Transverse colon (tissue), 4 donors: Measurements from ENCODE around the gene HOXC13. TPM values are rescaled to one million over a fixed set of nuclear protein-coding genes. Genes with fewer than 3 reads are reported as not detected.

Experiments used
- DNase-seq: peaks from one replicate; pipeline ENCODE4 v3.0.0-alpha.2; 2019
- H3K27ac ChIP-seq, 4 donors: fragments of 200-600 bp; sonication (generic); 2 replicates each; pipeline ENCODE4 v1.5.1; 2016 to 2018; ENCODE audit warnings: inconsistent platforms in 4 of 4
- H3K27me3 ChIP-seq: fragments of 200-600 bp; sonication (generic); 2 replicates; pipeline ENCODE4 v1.5.1; 2017; ENCODE audit warnings: inconsistent platforms
- H3K36me3 ChIP-seq, 4 donors: fragments of 200-600 bp; sonication (generic); 2 replicates each; pipeline ENCODE4 v1.5.1; 2017 to 2019; ENCODE audit warnings: inconsistent platforms in 4 of 4
- H3K4me1 ChIP-seq, 4 donors: fragments of 200-600 bp; sonication (generic); 2 replicates each; pipeline ENCODE4 v1.5.1; 2017 to 2020; ENCODE audit warnings: inconsistent platforms in 4 of 4
- H3K4me3 ChIP-seq, 4 donors: fragments of 200-600 bp; sonication (generic); 1 replicate in 1 of 4; 2 replicates in 3 of 4; pipeline versions ENCODE4 v1.5.1 to v1.6.1; 2017 to 2019; ENCODE audit warnings: inconsistent platforms in 4 of 4
- H3K9me3 ChIP-seq, 2 donors: fragments of 200-600 bp; sonication (generic); 2 replicates each; pipeline ENCODE4 v1.5.1; 2017 to 2019; ENCODE audit warnings: inconsistent platforms in 2 of 2
- EP300 ChIP-seq: sonication (generic); formaldehyde crosslinking; IDR thresholded peaks from one replicate; pipeline ENCODE4 v1.6.1; 2017; ENCODE audit warnings: antibody characterized with exemption, low read depth
- POLR2A ChIP-seq: fragments of 450-650 bp; IDR thresholded peaks from one replicate; pipeline ENCODE4 v1.6.1; 2016; ENCODE audit warnings: antibody characterized with exemption, mild to moderate bottlenecking, moderate library complexity
- POLR2AphosphoS5 ChIP-seq, 3 donors: sonication (generic); formaldehyde crosslinking; IDR thresholded peaks; one replicate each; pipeline ENCODE4 v1.6.1; 2016; ENCODE audit warnings: antibody characterized with exemption in 3 of 3
- WGBS, 2 donors: methylation state at CpG; one replicate each; pipeline ENCODE4 v1.1.5; 2018; ENCODE audit warnings: low coverage in 1 of 2; 5-methylcytosine and 5-hydroxymethylcytosine counted together
- in situ Hi-C, 4 donors: fragments of 200-750 bp; cut with MboI; loops; one replicate each; pipeline versions ENCODE4 v1.15.0 to v1.15.1; 2017; ENCODE audit warnings: low sequenced_read_pairs in 3 of 4, low pct_ligation_motif_present in 1 of 4, low pct_unique_long_range_greater_than_20kb in 1 of 4
- intact Hi-C: fragments of 100-400 bp; cut with DNase I; formaldehyde crosslinking; loops from one replicate; pipeline ENCODE4 v1.15.1; 2023; ENCODE audit warnings: low total_unique reads
- total RNA-seq, 4 donors: library from RNA; depleted of rRNA; stranded (reverse); fragments of >200 nt; gene quantifications; one replicate each; pipeline ENCODE4 v1.1.0, GENCODE V29; 2016
- TF ChIP-seq, protein P1 (sequence below), 5 experiments: fragments of 200-600 bp in 3 of 5; fragments of 450-650 bp in 2 of 5; sonication (generic) in 3 of 5; IDR thresholded peaks; 1 replicate in 2 of 5; 2 replicates in 3 of 5; pipeline ENCODE4 v1.5.1; 2016 to 2017; ENCODE audit warnings: antibody characterized with exemption in 5 of 5, inconsistent platforms in 3 of 5, mild to moderate bottlenecking in 2 of 5, moderate library complexity in 1 of 5

The HOXC13 gene
- total RNA-seq, 4 donors from 2014 or later, result not detected

DNA sequence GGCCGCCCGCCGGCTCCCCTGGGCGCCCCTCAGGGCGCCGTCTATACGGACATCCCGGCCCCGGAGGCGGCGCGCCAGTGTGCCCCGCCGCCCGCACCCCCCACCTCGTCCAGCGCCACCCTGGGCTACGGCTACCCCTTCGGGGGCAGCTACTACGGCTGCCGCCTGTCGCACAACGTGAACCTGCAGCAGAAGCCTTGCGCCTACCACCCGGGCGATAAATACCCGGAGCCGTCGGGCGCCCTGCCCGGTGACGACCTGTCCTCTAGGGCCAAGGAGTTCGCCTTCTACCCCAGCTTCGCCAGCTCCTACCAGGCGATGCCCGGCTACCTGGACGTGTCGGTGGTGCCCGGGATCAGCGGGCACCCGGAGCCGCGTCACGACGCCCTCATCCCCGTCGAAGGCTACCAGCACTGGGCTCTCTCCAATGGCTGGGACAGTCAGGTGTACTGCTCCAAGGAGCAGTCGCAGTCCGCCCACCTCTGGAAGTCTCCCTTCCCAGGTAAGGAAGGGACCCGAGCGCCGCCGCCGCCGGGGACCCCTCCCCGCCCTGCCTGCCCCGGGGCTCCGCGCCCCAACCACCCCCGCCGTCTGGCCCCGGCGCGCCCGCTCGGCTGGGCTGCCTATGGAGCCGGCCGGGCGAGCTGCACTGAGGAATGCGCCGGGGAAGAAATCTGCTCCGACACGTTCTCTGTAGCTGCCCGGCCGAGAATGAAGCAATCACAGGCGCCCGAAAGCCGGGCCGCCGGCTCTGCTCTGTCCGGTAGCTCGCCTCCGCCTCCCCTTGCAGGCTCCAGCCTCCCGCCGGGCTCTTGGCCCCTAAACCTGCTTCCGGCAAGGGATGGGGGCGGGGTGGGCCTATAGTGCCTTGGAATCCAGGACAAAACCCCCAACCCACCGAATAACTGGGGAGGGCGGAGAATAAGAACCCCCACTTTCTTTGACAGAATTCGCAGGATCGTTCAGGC is 794 bp downstream of the HOXC13 start:
- peaks cover 100% of the 10 kb centered on the region for H3K27me3 ChIP-seq
- no peak overlapping the region for H3K4me3 ChIP-seq
- H3K27ac ChIP-seq, result no peak overlapping the region

GRCh38 chr12:53940443-53941014 is 1.9 kb downstream of the HOXC13 start:
- H3K4me1 ChIP-seq, result peaks cover 0 to 9% (median 3%) of the 10 kb centered on the region in 4 donors
- no peak overlapping the region for H3K4me3 ChIP-seq
- no peaks in the 10 kb centered on the region for H3K36me3 ChIP-seq
- peaks cover 100% of the 10 kb centered on the region for H3K27me3 ChIP-seq
- DNase-seq, result no peak
- WGBS, 2 donors, result 15% methylated on average over 9 of the region's 9 CpGs; no CpG with 5 or more reads in 1 of the 2 donors
- no peak overlapping the region for H3K27ac ChIP-seq
- intact Hi-C loops, result no loop called here
- in situ Hi-C loops, result no loop called here
- TF ChIP-seq EP300, result no peak
- no peak for TF ChIP-seq POLR2AphosphoS5 (IDR thresholded peaks at IDR 0.05)
- TF ChIP-seq, protein P1, sequence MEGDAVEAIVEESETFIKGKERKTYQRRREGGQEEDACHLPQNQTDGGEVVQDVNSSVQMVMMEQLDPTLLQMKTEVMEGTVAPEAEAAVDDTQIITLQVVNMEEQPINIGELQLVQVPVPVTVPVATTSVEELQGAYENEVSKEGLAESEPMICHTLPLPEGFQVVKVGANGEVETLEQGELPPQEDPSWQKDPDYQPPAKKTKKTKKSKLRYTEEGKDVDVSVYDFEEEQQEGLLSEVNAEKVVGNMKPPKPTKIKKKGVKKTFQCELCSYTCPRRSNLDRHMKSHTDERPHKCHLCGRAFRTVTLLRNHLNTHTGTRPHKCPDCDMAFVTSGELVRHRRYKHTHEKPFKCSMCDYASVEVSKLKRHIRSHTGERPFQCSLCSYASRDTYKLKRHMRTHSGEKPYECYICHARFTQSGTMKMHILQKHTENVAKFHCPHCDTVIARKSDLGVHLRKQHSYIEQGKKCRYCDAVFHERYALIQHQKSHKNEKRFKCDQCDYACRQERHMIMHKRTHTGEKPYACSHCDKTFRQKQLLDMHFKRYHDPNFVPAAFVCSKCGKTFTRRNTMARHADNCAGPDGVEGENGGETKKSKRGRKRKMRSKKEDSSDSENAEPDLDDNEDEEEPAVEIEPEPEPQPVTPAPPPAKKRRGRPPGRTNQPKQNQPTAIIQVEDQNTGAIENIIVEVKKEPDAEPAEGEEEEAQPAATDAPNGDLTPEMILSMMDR (IDR thresholded peaks at IDR 0.05), result no peak
- TF ChIP-seq POLR2A, result no peak
- H3K9me3 ChIP-seq, result no peaks in the 10 kb centered on the region

More for the DNA sequence above, 794 bp downstream of the HOXC13 start:
- in situ Hi-C loops (no loop called here), intact Hi-C loops (no loop called here)
- Histone ChIP-seq H3K4me1 (peaks cover 0 to 12% (median 3%) of the 10 kb centered on the region in 4 donors), H3K9me3 (no peaks in the 10 kb centered on the region), H3K36me3 (no peaks in the 10 kb centered on the region)
- WGBS, 2 donors, result 17% methylated on average over 76 of the region's 91 CpGs; no CpG with 5 or more reads in 1 of the 2 donors
- DNase-seq, result no peak
- no peak for TF ChIP-seq POLR2A
- no peak for TF ChIP-seq POLR2AphosphoS5 (IDR thresholded peaks at IDR 0.05)
- no peak for TF ChIP-seq EP300
- TF ChIP-seq, protein P1 (IDR thresholded peaks at IDR 0.05), result no peak

DNA sequence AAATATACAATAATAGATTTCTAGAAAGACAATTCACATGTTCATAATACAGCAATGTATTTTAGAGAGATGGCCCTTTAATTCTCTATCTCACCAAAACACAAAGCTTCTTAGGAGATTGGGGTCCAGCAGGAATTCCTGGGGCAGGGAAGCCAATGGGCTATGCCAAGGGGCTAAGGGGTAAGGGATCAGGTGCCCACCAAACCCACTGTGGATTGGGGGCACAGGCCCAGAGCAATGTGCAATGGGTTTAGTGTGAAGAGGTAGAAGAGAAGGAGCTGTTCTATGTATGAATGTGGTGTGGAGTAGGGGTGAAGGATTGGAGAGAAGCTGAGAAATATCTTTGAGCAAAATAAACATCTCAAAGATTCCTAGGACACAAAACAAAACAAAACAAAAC is 2.6 kb downstream of the HOXC13 start:
- intact Hi-C loops, result no loop called here

GRCh38 chr12:53941750-53942149 is 3.1 kb downstream of the HOXC13 start:
- TF ChIP-seq POLR2A (no peak), EP300 (no peak), POLR2AphosphoS5 (IDR thresholded peaks at IDR 0.05) (no peak)
- TF ChIP-seq, protein P1 (IDR thresholded peaks at IDR 0.05), result no peak
- Histone ChIP-seq H3K4me3 (no peak overlapping the region), H3K36me3 (no peaks in the 10 kb centered on the region), H3K27ac (no peak overlapping the region), H3K9me3 (no peaks in the 10 kb centered on the region), H3K27me3 (peaks cover 100% of the 10 kb centered on the region), H3K4me1 (peaks cover 0 to 7% (median 2%) of the 10 kb centered on the region in 4 donors)
- 17 to 18% methylated on average over 3 to 5 of the region's 5 CpGs for WGBS, 2 donors
- no peak for DNase-seq
- in situ Hi-C loops, result no loop called here
- intact Hi-C loops, result no loop called here

More for the DNA sequence above, 2.6 kb downstream of the HOXC13 start:
- Histone ChIP-seq H3K27me3 (peaks cover 100% of the 10 kb centered on the region), H3K27ac (no peak overlapping the region), H3K9me3 (no peaks in the 10 kb centered on the region), H3K4me3 (no peak overlapping the region), H3K4me1 (peaks cover 0 to 7% (median 2%) of the 10 kb centered on the region in 4 donors), H3K36me3 (no peaks in the 10 kb centered on the region)
- no peak for DNase-seq
- in situ Hi-C loops, result no loop called here
- no peak for TF ChIP-seq POLR2AphosphoS5 (IDR thresholded peaks at IDR 0.05)
- TF ChIP-seq, protein P1 (IDR thresholded peaks at IDR 0.05), result no peak
- TF ChIP-seq POLR2A, result no peak
- TF ChIP-seq EP300, result no peak
